AG04449 (cell line): ENCODE measurements around the gene ZNF576.
"Not testable (repeated sequence)": the region's sequence is repeated elsewhere in the genome, so short reads cannot be mapped to it uniquely, and the experiment has no call there.

Source experiments
- CTCF ChIA-PET: fragments of 350-600 bp; formaldehyde crosslinking; extraction: SDS; loops from one replicate; lab custom pipeline; 2021; ENCODE audit warnings: antibody characterized with exemption; lab: Yijun Ruan, JAX
- POLR2A ChIA-PET: fragments of 400-600, 350-600 bp; formaldehyde crosslinking; extraction: SDS; loops from one replicate; lab custom pipeline; 2020; ENCODE audit warnings: antibody characterized with exemption, inconsistent platforms; lab: Yijun Ruan, JAX
- DNase-seq: peaks from one replicate; pipeline ENCODE4 v3.0.0-alpha.2; 2010; ENCODE audit warnings: low read depth, low spot score
- H3K4me3 ChIP-seq: 2 replicates; pipeline ENCODE4 v1.5.1; 2011; ENCODE audit warnings: low read depth, mild to moderate bottlenecking, control low read depth, low read length
- TF ChIP-seq, protein P1 (sequence below): IDR thresholded peaks from one replicate; pipeline ENCODE4 v1.5.1; 2011; ENCODE audit warnings: mild to moderate bottlenecking, moderate library complexity, low read length, control low read depth, inconsistent platforms; ENCODE audit not compliant: insufficient read depth; ENCODE audit errors: missing control alignments

Gene ZNF576

DNA sequence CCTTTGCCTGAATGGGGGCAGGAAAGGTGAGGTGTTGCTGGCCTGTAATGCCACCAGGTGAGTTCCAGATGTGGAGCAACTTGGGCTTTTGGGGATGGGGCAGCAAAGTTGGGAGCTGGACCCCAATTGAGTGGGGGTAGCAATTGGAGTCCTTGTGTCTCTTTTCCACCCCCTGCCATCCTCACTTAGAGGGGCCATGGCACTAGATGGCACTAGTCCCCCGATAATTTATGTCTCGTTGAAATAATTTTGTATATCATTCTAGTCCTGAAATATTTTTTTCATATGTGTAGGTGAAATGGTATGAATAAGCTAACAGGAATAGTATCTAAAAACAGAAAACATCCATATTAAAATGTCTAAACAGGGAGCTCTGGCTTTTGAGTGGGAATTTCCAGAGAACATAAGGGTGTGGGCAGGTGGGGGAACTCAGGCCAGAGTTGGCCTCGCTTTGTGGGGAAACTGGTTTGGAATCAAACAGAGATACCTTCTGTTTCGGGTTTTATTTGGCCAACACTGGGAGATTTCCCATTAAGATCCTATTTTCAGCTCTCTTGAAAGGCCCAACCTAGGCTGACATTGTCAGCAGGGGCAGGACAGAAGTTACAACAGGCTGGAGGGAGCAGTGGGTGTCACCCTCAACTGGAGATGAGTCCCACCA, 3.4 kb downstream of the ZNF576 start:
- no peak for DNase-seq
- ChIA-PET POLR2A (no interaction called here), CTCF (interaction anchor here (0.8 to 1.5 kb wide), 4 partner anchors 39 to 146 kb away, joined by 3 to 5 read pairs (median 4); no protein-coding TSS in a partner anchor)
- TF ChIP-seq, protein P1, sequence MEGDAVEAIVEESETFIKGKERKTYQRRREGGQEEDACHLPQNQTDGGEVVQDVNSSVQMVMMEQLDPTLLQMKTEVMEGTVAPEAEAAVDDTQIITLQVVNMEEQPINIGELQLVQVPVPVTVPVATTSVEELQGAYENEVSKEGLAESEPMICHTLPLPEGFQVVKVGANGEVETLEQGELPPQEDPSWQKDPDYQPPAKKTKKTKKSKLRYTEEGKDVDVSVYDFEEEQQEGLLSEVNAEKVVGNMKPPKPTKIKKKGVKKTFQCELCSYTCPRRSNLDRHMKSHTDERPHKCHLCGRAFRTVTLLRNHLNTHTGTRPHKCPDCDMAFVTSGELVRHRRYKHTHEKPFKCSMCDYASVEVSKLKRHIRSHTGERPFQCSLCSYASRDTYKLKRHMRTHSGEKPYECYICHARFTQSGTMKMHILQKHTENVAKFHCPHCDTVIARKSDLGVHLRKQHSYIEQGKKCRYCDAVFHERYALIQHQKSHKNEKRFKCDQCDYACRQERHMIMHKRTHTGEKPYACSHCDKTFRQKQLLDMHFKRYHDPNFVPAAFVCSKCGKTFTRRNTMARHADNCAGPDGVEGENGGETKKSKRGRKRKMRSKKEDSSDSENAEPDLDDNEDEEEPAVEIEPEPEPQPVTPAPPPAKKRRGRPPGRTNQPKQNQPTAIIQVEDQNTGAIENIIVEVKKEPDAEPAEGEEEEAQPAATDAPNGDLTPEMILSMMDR, result no peak
- H3K4me3 ChIP-seq, result no peak overlapping the region

DNA sequence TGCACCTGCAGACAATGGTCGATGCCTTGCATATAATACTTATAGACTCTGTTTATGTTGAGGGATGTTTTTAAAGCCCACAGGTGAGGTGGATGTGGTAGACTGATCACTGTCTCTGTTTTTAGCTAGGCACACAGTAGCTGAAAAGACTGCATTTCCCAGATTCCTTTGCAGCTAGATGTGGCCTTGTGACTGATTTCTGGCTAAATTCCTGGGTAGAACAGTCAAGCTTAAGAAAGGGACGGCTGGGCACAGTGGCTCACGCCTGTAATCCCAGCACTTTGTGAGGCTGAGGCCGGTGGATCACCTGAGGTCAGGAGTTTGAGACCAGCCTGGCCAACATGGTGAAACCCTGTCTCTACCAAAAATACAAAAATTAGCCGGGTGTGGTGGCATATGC, 3.9 kb downstream of the ZNF576 start:
- CTCF ChIA-PET, result interaction anchor here (1.1 to 1.5 kb wide), 2 partner anchors 45 to 145 kb away, joined by 4 to 5 read pairs; no protein-coding TSS in a partner anchor
- POLR2A ChIA-PET, H3K4me3 ChIP-seq: not testable (repeated sequence)

DNA sequence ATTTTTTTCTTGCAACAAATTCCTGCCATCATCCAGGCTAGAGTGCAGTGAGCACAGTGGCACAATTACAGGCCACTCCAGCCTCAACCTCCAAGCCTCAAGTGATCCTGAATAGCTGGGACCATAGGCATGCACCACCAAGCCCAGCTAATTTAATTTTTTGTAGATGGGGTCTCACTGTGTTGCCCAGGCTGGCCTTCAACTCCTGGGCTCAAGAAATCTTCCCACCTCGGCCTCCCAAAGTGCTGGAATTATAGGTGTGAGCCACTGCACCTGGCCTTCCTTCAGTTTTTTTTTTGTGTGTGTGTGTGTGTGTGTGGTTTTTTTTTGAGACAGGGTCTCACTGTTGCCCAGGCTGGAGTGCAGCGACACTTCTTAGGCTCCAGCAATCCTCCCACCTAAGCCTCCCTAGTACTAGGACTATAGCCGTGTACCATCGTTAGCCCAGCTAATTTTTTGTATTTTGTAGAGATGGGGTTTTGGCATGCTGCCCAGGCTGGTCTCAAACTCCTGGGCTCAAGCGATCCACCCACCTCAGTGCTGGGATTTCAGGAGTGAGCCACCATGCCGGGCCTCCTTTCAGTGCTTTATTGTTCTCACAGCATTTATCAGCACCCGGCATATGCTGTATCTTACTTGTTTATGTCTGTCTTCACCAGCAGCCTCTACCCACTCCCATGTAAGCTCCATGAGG, 9.6 kb downstream of the ZNF576 start:
- no peak overlapping the region for H3K4me3 ChIP-seq
- no peak for DNase-seq
- ChIA-PET POLR2A (interaction anchor here (0.7 to 1.5 kb wide), 3 partner anchors 9 to 70 kb away, joined by 3 to 4 read pairs (median 3); partner anchors contain the start of genes IRGQ and ZNF576), CTCF (interaction anchor here (0.9 to 3.1 kb wide), 5 partner anchors 9 to 159 kb away, joined by 3 to 16 read pairs (median 5); partner anchors contain the start of gene ZNF576)
- TF ChIP-seq, protein P1, result no peak

More for the DNA sequence above, 3.9 kb downstream of the ZNF576 start:
- not testable (repeated sequence) for DNase-seq

GRCh38 chr19:43606569-43607229, 10.3 kb downstream of the ZNF576 start:
- CTCF ChIA-PET, result interaction anchor here (0.5 to 1.8 kb wide), 5 partner anchors 10 to 159 kb away, joined by 3 to 6 read pairs (median 3); partner anchors contain the start of gene ZNF576
- DNase-seq, result no peak
- POLR2A ChIA-PET, result interaction anchor here (1.4 kb wide), 1 partner anchor 11 kb away, joined by 4 read pairs; the partner anchor contains the start of genes IRGQ and ZNF576
- TF ChIP-seq, protein P1, result no peak
- no peak overlapping the region for H3K4me3 ChIP-seq

GRCh38 chr19:43607238-43608205, 11.1 kb downstream of the ZNF576 start:
- TF ChIP-seq, protein P1, result no peak
- CTCF ChIA-PET, result interaction anchor here (0.5 to 1.8 kb wide), 3 partner anchors 11 to 31 kb away, joined by 3 to 6 read pairs (median 3); partner anchors contain the start of gene ZNF576
- no peak overlapping the region for H3K4me3 ChIP-seq
- POLR2A ChIA-PET, result interaction anchor here (1.4 kb wide), 1 partner anchor 12 kb away, joined by 4 read pairs; the partner anchor contains the start of genes IRGQ and ZNF576
- DNase-seq, result no peak

GRCh38 chr19:43609872-43610271, 13.5 kb downstream of the ZNF576 start:
- ChIA-PET POLR2A (no interaction called here), CTCF (no interaction called here)
- H3K4me3 ChIP-seq, result no peak overlapping the region
- no peak for DNase-seq
- TF ChIP-seq, protein P1, result no peak
